Testis (tissue), 3 donors: ENCODE data around the gene AUTS2. TPM values are rescaled to one million over a fixed set of nuclear protein-coding genes. Genes with fewer than 3 reads are reported as not detected.

Experiments
- DNase-seq: peaks from one replicate; pipeline ENCODE4 v3.0.0-alpha.2; 2019
- H3K27ac ChIP-seq, 2 donors: fragments of 200-600 bp; sonication (generic); one replicate each; pipeline ENCODE4 v1.5.1; 2019
- H3K27me3 ChIP-seq: fragments of 200-600 bp; sonication (generic); one replicate; pipeline ENCODE4 v1.5.1; 2019
- H3K36me3 ChIP-seq: fragments of 200-600 bp; sonication (generic); one replicate; pipeline ENCODE4 v1.5.1; 2017; ENCODE audit warnings: low read depth; ENCODE audit errors: missing control alignments
- H3K4me1 ChIP-seq: fragments of 200-600 bp; sonication (generic); one replicate; pipeline ENCODE4 v1.5.1; 2019
- H3K4me3 ChIP-seq, 2 donors: fragments of 200-600 bp; sonication (generic); one replicate each; pipeline ENCODE4 v1.5.1; 2017 to 2019
- H3K9me3 ChIP-seq: fragments of 200-600 bp; sonication (generic); one replicate; pipeline ENCODE4 v1.5.1; 2017
- CTCF ChIP-seq, 3 experiments: fragments of 450-650 bp in 2 of 3; fragments of 200-600 bp in 1 of 3; sonication (generic) in 1 of 3; IDR thresholded peaks; one replicate each; pipeline ENCODE4 v1.5.1; 2016 to 2019; ENCODE audit warnings: antibody characterized with exemption in 3 of 3, mild to moderate bottlenecking in 2 of 3, moderate library complexity in 1 of 3
- POLR2A ChIP-seq: fragments of 450-650 bp; IDR thresholded peaks from one replicate; pipeline ENCODE4 v1.6.1; 2017; ENCODE audit warnings: antibody characterized with exemption, mild to moderate bottlenecking, moderate library complexity
- WGBS, 2 donors: methylation state at CpG; one replicate each; pipeline ENCODE4 v1.1.5; 2018; 5-methylcytosine and 5-hydroxymethylcytosine counted together
- intact Hi-C: fragments of 100-400 bp; cut with DNase I; formaldehyde crosslinking; loops from one replicate; pipeline ENCODE4 v1.15.1; 2023; ENCODE audit warnings: low total_unique reads
- polyA plus RNA-seq: library from polyadenylated mRNA; stranded (reverse); fragments of 350-450 nt; fragmentation: Illumina TruSeq; extraction: RNeasy Lipid Tissue Mini Kit (QIAGEN cat#74804); gene quantifications from one replicate; pipeline ENCODE4 v1.2.3, GENCODE V29; 2014; ENCODE audit warnings: low read depth, low replicate concordance; ENCODE audit not compliant: insufficient read depth
- total RNA-seq, 2 donors: library from RNA; depleted of rRNA; stranded (reverse); fragments of >200 nt; gene quantifications; one replicate each; pipeline ENCODE4 v1.2.3, GENCODE V29; 2016

AUTS2 gene
- total and polyA plus RNA-seq, 3 donors from 2014 or later, result 21.3 to 75.5 (median 56.1) TPM

GRCh38 chr7:70599446-70600190, 1001.3 kb downstream of the AUTS2 start:
- intact Hi-C loops, result no loop called here
- DNase-seq, result no peak
- no peak overlapping the region for H3K4me3 ChIP-seq
- H3K27ac ChIP-seq, result no peak overlapping the region
- WGBS, 2 donors, result 79 to 82% methylated on average over 5 of the region's 5 CpGs
- no peaks in the 10 kb centered on the region for H3K27me3 ChIP-seq
- H3K9me3 ChIP-seq, result no peaks in the 10 kb centered on the region
- H3K36me3 ChIP-seq, result no peaks in the 10 kb centered on the region
- no peaks in the 10 kb centered on the region for H3K4me1 ChIP-seq
- TF ChIP-seq POLR2A, result no peak
- no peak for TF ChIP-seq CTCF (IDR thresholded peaks at IDR 0.05)

GRCh38 chr7:70600993-70601392, 1002.7 kb downstream of the AUTS2 start:
- TF ChIP-seq POLR2A (no peak), CTCF (IDR thresholded peaks at IDR 0.05) (no peak)
- H3K9me3 ChIP-seq, result no peaks in the 10 kb centered on the region
- WGBS, 2 donors, result 100% methylated on average over 1 of the region's 1 CpG
- no peak for DNase-seq
- no peak overlapping the region for H3K27ac ChIP-seq
- H3K27me3 ChIP-seq, result no peaks in the 10 kb centered on the region
- no peaks in the 10 kb centered on the region for H3K4me1 ChIP-seq
- H3K4me3 ChIP-seq, result no peak overlapping the region
- H3K36me3 ChIP-seq, result no peaks in the 10 kb centered on the region
- intact Hi-C loops, result no loop called here

GRCh38 chr7:70602117-70602516, 1003.8 kb downstream of the AUTS2 start:
- H3K4me3 ChIP-seq, result no peak overlapping the region
- no peak overlapping the region for H3K27ac ChIP-seq
- H3K4me1 ChIP-seq, result no peaks in the 10 kb centered on the region
- DNase-seq, result no peak
- TF ChIP-seq CTCF (IDR thresholded peaks at IDR 0.05) (no peak), POLR2A (no peak)
- H3K36me3 ChIP-seq, result no peaks in the 10 kb centered on the region
- no peaks in the 10 kb centered on the region for H3K9me3 ChIP-seq
- intact Hi-C loops, result no loop called here
- 68 to 73% methylated on average over 4 of the region's 4 CpGs for WGBS, 2 donors
- no peaks in the 10 kb centered on the region for H3K27me3 ChIP-seq

- intact Hi-C loops, result no loop called here
- TF ChIP-seq CTCF (IDR thresholded peaks at IDR 0.05) (no peak), POLR2A (no peak)
Measured at GRCh38 chr7:70607281-70607680, 1009.0 kb downstream of the AUTS2 start.

GRCh38 chr7:70607759-70608158, 1009.5 kb downstream of the AUTS2 start:
- Histone ChIP-seq H3K4me1 (no peaks in the 10 kb centered on the region), H3K27ac (no peak overlapping the region), H3K36me3 (no peaks in the 10 kb centered on the region), H3K9me3 (no peaks in the 10 kb centered on the region), H3K27me3 (no peaks in the 10 kb centered on the region), H3K4me3 (no peak overlapping the region)
- WGBS, 2 donors, result 84 to 92% methylated on average over 1 of the region's 1 CpG
- TF ChIP-seq POLR2A, result no peak
- no peak for TF ChIP-seq CTCF (IDR thresholded peaks at IDR 0.05)
- no peak for DNase-seq
- intact Hi-C loops, result no loop called here

More at GRCh38 chr7:70607281-70607680, 1009.0 kb downstream of the AUTS2 start:
- H3K4me1 ChIP-seq, result no peaks in the 10 kb centered on the region
- no peak overlapping the region for H3K4me3 ChIP-seq
- no peaks in the 10 kb centered on the region for H3K36me3 ChIP-seq
- WGBS, 2 donors, result 90 to 96% methylated on average over 7 of the region's 7 CpGs
- no peak for DNase-seq
- H3K27me3 ChIP-seq, result no peaks in the 10 kb centered on the region
- no peaks in the 10 kb centered on the region for H3K9me3 ChIP-seq
- no peak overlapping the region for H3K27ac ChIP-seq
